ENCODE results near the gene ZNF606. TPM values are rescaled to one million over a fixed set of nuclear protein-coding genes. Genes with fewer than 3 reads are reported as not detected.

ZNF606 gene
- 2.3 TPM in 2 replicates for polyA plus RNA-seq (2011; rRNA removed)
- polyA minus RNA-seq (2011; rRNA and poly(A)+ RNA removed): 4.9 and 5.8 TPM in 2 replicates

DNA sequence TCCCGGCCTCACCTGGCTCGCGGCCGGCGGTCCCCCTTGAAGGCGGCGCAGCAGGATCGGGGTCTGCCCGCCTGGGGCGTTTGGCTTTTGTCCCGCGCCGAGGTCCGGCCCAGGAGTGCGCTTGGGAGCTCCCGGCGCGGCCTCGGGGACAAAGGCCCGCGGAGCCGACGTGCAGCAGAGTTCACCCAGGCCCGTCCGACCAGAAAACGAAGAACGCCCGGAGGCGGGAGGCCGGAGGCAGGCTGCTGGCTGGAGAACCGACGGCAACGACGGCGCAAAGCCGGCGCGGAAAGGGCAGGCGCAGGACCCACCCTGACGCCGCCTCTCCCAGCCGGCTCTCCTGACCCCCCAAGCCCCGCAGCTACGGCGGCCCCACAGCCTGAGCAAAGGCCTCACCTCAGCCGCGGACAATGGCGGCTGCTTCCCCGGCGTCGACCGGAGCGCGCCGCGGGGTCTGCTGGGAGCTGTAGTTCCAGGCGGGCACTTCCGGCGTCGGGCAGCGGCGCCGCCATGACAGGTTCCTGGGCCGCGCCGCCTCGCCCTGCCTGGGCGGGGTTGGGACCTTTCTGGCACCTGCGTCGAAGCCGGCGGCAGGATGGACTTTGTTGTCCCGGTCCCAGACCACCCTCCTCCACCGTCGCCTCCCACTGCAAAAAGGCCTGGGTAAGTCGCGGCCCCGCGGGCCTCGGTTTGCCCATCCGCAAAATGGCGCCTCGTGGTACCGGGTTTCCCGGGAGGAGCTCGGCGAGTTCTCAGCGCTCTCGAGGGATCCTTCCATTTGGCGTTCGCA lies at the start of gene ZNF606:
Gene ZNF606 (minus strand): TSS at position 437 of the 790 bp plus-strand sequence. CDS start 1,501 bp downstream, outside the sequence.
- peak; percentile 21 for DNase-seq (ENCODE audit: low read depth)
- CTCF ChIA-PET: interaction anchor here (0.6 to 1.3 kb wide), 5 partner anchors 17 to 701 kb away, joined by 3 to 5 read pairs (median 3); no protein-coding TSS in a partner anchor
- TF ChIP-seq, protein P1, sequence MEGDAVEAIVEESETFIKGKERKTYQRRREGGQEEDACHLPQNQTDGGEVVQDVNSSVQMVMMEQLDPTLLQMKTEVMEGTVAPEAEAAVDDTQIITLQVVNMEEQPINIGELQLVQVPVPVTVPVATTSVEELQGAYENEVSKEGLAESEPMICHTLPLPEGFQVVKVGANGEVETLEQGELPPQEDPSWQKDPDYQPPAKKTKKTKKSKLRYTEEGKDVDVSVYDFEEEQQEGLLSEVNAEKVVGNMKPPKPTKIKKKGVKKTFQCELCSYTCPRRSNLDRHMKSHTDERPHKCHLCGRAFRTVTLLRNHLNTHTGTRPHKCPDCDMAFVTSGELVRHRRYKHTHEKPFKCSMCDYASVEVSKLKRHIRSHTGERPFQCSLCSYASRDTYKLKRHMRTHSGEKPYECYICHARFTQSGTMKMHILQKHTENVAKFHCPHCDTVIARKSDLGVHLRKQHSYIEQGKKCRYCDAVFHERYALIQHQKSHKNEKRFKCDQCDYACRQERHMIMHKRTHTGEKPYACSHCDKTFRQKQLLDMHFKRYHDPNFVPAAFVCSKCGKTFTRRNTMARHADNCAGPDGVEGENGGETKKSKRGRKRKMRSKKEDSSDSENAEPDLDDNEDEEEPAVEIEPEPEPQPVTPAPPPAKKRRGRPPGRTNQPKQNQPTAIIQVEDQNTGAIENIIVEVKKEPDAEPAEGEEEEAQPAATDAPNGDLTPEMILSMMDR (IDR thresholded peaks at IDR 0.05; ENCODE audit: insufficient read depth, low read depth, low read length): no peak
- Histone ChIP-seq H3K4me3 (ENCODE audit: low read depth, low read length) (peak within 1 kb of the TSS; percentile 91), H3K27me3 (ENCODE audit: control insufficient read depth, insufficient read depth, low read length) (no peaks in the 10 kb centered on the region), H3K36me3 (ENCODE audit: control insufficient read depth, insufficient read depth, low read length) (peaks cover 27% of the 10 kb centered on the region)
- POLR2A ChIA-PET: no interaction called here

DNA sequence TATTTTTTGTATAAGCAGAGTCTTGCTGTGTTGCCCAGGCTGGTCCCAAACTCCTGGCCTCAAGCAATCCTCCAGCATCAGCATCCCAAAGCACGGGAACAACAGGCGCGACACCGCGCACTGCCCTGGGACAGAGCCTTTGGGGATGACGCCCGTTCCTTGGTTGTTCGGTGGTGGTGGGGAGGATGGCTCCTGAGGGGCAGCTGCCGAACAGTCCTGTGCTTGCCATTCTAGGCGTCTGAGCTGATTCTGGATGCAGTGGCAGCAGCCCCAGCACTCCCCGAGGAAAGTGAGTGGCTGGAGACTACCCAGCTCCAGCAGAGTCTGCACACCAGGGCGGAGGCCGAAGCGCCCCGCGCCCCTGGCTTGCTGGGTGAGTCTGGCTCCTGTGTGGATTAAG lies 49.6 kb upstream of the ZNF606 start:
- H3K4me3 ChIP-seq (ENCODE audit: low read depth, low read length): no peak overlapping the region
- ChIA-PET CTCF (no interaction called here), POLR2A (no interaction called here)
- DNase-seq (ENCODE audit: low read depth): no peak
- TF ChIP-seq, protein P1 (IDR thresholded peaks at IDR 0.05; ENCODE audit: insufficient read depth, low read depth, low read length): no peak
- H3K27me3 ChIP-seq (ENCODE audit: control insufficient read depth, insufficient read depth, low read length): no peaks in the 10 kb centered on the region
- no peaks in the 10 kb centered on the region for H3K36me3 ChIP-seq (ENCODE audit: control insufficient read depth, insufficient read depth, low read length)

DNA sequence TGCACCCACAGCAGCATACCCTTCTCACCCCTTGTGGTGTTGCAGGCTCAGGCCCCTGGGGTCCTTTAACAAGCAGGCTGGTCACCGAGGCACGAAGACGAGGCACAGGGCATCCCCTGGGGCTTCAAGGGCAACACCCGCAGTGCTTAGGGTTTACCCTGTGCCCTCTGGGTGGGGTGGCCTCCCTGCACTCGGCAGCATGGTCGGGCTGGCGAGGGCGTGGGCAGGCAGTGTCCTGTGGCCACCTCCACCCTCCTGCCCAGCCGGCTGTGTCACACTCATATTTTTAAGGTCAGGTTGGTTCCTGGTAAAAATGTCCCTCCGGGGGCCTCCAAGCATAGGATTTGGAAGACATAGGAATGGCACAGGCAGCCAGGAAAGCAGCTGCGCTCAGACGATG lies 45.1 kb upstream of the ZNF606 start:
- H3K27me3 ChIP-seq (ENCODE audit: control insufficient read depth, insufficient read depth, low read length): no peaks in the 10 kb centered on the region
- POLR2A ChIA-PET: no interaction called here
- DNase-seq (ENCODE audit: low read depth): no peak
- H3K36me3 ChIP-seq (ENCODE audit: control insufficient read depth, insufficient read depth, low read length): no peaks in the 10 kb centered on the region
- H3K4me3 ChIP-seq (ENCODE audit: low read depth, low read length): no peak overlapping the region
- CTCF ChIA-PET: no interaction called here
- TF ChIP-seq, protein P1 (IDR thresholded peaks at IDR 0.05; ENCODE audit: insufficient read depth, low read depth, low read length): no peak

DNA sequence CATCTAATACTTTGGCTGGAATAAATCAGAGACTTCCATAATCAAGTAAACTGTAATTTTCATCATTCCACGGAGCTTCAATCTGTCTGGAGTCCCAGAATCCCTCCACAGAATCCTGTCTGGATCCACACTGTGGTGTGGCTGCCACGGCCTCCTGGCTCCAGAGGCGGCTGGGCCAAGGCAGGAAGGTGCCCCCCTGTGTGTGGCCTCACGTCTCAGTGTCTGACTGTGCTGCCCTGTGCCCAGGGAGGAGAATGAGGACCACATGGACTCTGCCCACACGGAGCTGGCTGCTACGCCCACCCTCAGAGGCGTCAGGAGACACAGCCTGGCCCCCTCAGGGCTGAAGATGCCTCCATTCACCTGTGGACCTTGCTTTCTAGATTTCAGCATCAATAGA lies 44.2 kb upstream of the ZNF606 start:
- Histone ChIP-seq H3K27me3 (ENCODE audit: control insufficient read depth, insufficient read depth, low read length) (no peaks in the 10 kb centered on the region), H3K4me3 (ENCODE audit: low read depth, low read length) (no peak overlapping the region), H3K36me3 (ENCODE audit: control insufficient read depth, insufficient read depth, low read length) (no peaks in the 10 kb centered on the region)
- no peak for DNase-seq (ENCODE audit: low read depth)
- TF ChIP-seq, protein P1 (IDR thresholded peaks at IDR 0.05; ENCODE audit: insufficient read depth, low read depth, low read length): no peak
- POLR2A ChIA-PET: no interaction called here
- CTCF ChIA-PET: no interaction called here

DNA sequence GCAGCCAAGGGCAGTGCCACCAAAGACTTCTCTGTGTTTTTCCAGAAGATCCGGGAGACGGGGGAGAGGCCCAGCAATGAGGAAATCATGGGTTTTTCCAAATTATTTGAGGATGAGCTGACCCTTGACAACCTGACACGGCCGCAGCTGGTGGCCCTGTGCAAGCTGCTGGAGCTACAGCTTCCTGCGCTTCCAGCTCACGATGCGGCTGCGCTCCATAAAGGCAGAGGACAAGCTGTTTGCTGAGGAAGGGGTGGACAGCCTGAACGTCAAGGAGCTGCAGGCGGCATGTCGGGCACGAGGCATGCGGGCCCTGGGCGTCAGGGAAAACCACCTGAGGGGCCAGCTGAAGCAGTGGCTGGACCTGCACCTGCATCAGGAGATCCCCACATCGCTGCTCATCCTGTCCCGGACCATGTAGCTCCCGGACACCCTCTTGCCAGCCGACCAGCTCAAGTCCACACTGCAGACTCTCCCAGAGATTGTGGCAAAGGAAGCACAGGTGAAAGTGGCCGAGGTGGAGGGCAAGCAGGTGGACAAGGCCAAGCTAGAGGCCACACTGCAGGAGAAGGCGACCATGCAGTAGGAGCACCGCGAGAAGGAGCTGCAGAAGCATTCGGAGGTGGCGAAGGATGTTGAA lies 42.9 kb upstream of the ZNF606 start:
- TF ChIP-seq, protein P1 (IDR thresholded peaks at IDR 0.05; ENCODE audit: insufficient read depth, low read depth, low read length): no peak
- Histone ChIP-seq H3K4me3 (ENCODE audit: low read depth, low read length) (no peak overlapping the region), H3K36me3 (ENCODE audit: control insufficient read depth, insufficient read depth, low read length) (no peaks in the 10 kb centered on the region), H3K27me3 (ENCODE audit: control insufficient read depth, insufficient read depth, low read length) (no peaks in the 10 kb centered on the region)
- ChIA-PET POLR2A (no interaction called here), CTCF (interaction anchor here (1.5 kb wide), 1 partner anchor 12 kb away, joined by 4 read pairs; no protein-coding TSS in a partner anchor)
- DNase-seq (ENCODE audit: low read depth): no peak
